ENCODE data around the gene COL27A1. TPM values are rescaled to one million over a fixed set of nuclear protein-coding genes. Genes with fewer than 3 reads are reported as not detected.

Gene COL27A1
- total RNA-seq, 1 donor from 2014 or later, result 3.7 TPM

GRCh38 chr9:114240647-114241558, 85.6 kb downstream of the COL27A1 start:
- Mint-ChIP-seq H3K27me3 (ENCODE audit: low read depth) (no peaks in the 10 kb centered on the region), H3K4me3 (ENCODE audit: low read depth) (no peak overlapping the region), H3K36me3 (ENCODE audit: low read depth) (no peaks in the 10 kb centered on the region), H3K27ac (no peak overlapping the region), H3K4me1 (ENCODE audit: low read depth) (no peaks in the 10 kb centered on the region), H3K9me3 (no peaks in the 10 kb centered on the region)
- no peak for DNase-seq (ENCODE audit: low spot score)
- intact Hi-C loops (cut with micrococcal nuclease), result no loop called here

- no peak for DNase-seq (ENCODE audit: low spot score)
- Mint-ChIP-seq H3K36me3 (ENCODE audit: low read depth) (no peaks in the 10 kb centered on the region), H3K4me1 (ENCODE audit: low read depth) (no peaks in the 10 kb centered on the region), H3K9me3 (no peaks in the 10 kb centered on the region), H3K27me3 (ENCODE audit: low read depth) (no peaks in the 10 kb centered on the region), H3K27ac (no peak overlapping the region), H3K4me3 (ENCODE audit: low read depth) (no peak overlapping the region)
- intact Hi-C loops (cut with micrococcal nuclease), result no loop called here
Observed at GRCh38 chr9:114242837-114243236, 87.5 kb downstream of the COL27A1 start.

GRCh38 chr9:114243240-114243639, 87.9 kb downstream of the COL27A1 start:
- no peaks in the 10 kb centered on the region for H3K4me1 Mint-ChIP-seq (ENCODE audit: low read depth)
- no peaks in the 10 kb centered on the region for H3K9me3 Mint-ChIP-seq
- intact Hi-C loops (cut with micrococcal nuclease), result no loop called here
- no peak for DNase-seq (ENCODE audit: low spot score)
- no peak overlapping the region for H3K4me3 Mint-ChIP-seq (ENCODE audit: low read depth)
- H3K27ac Mint-ChIP-seq, result no peak overlapping the region
- no peaks in the 10 kb centered on the region for H3K27me3 Mint-ChIP-seq (ENCODE audit: low read depth)
- no peaks in the 10 kb centered on the region for H3K36me3 Mint-ChIP-seq (ENCODE audit: low read depth)

GRCh38 chr9:114244570-114244969, 89.2 kb downstream of the COL27A1 start:
- DNase-seq (ENCODE audit: low spot score), result no peak
- Mint-ChIP-seq H3K4me1 (ENCODE audit: low read depth) (no peaks in the 10 kb centered on the region), H3K9me3 (no peaks in the 10 kb centered on the region), H3K4me3 (ENCODE audit: low read depth) (no peak overlapping the region), H3K27ac (no peak overlapping the region), H3K36me3 (ENCODE audit: low read depth) (no peaks in the 10 kb centered on the region), H3K27me3 (ENCODE audit: low read depth) (no peaks in the 10 kb centered on the region)
- intact Hi-C loops (cut with micrococcal nuclease), result no loop called here

- Mint-ChIP-seq H3K27ac (no peak overlapping the region), H3K36me3 (ENCODE audit: low read depth) (no peaks in the 10 kb centered on the region), H3K4me3 (ENCODE audit: low read depth) (no peak overlapping the region), H3K4me1 (ENCODE audit: low read depth) (no peaks in the 10 kb centered on the region), H3K9me3 (no peaks in the 10 kb centered on the region), H3K27me3 (ENCODE audit: low read depth) (no peaks in the 10 kb centered on the region)
- no peak for DNase-seq (ENCODE audit: low spot score)
- intact Hi-C loops (cut with micrococcal nuclease), result no loop called here
Observed at GRCh38 chr9:114246558-114246957, 91.2 kb downstream of the COL27A1 start.

GRCh38 chr9:114247077-114247476, 91.7 kb downstream of the COL27A1 start:
- Mint-ChIP-seq H3K4me3 (ENCODE audit: low read depth) (no peak overlapping the region), H3K27ac (no peak overlapping the region), H3K9me3 (no peaks in the 10 kb centered on the region), H3K36me3 (ENCODE audit: low read depth) (no peaks in the 10 kb centered on the region), H3K27me3 (ENCODE audit: low read depth) (no peaks in the 10 kb centered on the region), H3K4me1 (ENCODE audit: low read depth) (no peaks in the 10 kb centered on the region)
- intact Hi-C loops (cut with micrococcal nuclease), result no loop called here
- DNase-seq (ENCODE audit: low spot score), result no peak

GRCh38 chr9:114247491-114247890, 92.2 kb downstream of the COL27A1 start:
- intact Hi-C loops (cut with micrococcal nuclease), result no loop called here
- H3K4me3 Mint-ChIP-seq (ENCODE audit: low read depth), result no peak overlapping the region

GRCh38 chr9:114248299-114248707, 93.0 kb downstream of the COL27A1 start:
- DNase-seq (ENCODE audit: low spot score), result no peak
- H3K4me3 Mint-ChIP-seq (ENCODE audit: low read depth), result no peak overlapping the region
- intact Hi-C loops (cut with micrococcal nuclease), result no loop called here
- no peak overlapping the region for H3K27ac Mint-ChIP-seq
- no peaks in the 10 kb centered on the region for H3K36me3 Mint-ChIP-seq (ENCODE audit: low read depth)
- H3K9me3 Mint-ChIP-seq, result no peaks in the 10 kb centered on the region
- H3K4me1 Mint-ChIP-seq (ENCODE audit: low read depth), result no peaks in the 10 kb centered on the region
- H3K27me3 Mint-ChIP-seq (ENCODE audit: low read depth), result no peaks in the 10 kb centered on the region

More at GRCh38 chr9:114247491-114247890, 92.2 kb downstream of the COL27A1 start:
- Mint-ChIP-seq H3K4me1 (ENCODE audit: low read depth) (no peaks in the 10 kb centered on the region), H3K27me3 (ENCODE audit: low read depth) (no peaks in the 10 kb centered on the region), H3K9me3 (no peaks in the 10 kb centered on the region), H3K27ac (no peak overlapping the region), H3K36me3 (ENCODE audit: low read depth) (no peaks in the 10 kb centered on the region)
- no peak for DNase-seq (ENCODE audit: low spot score)

GRCh38 chr9:114249424-114250234, 94.3 kb downstream of the COL27A1 start:
- Mint-ChIP-seq H3K4me1 (ENCODE audit: low read depth) (no peaks in the 10 kb centered on the region), H3K27me3 (ENCODE audit: low read depth) (no peaks in the 10 kb centered on the region), H3K9me3 (no peaks in the 10 kb centered on the region), H3K27ac (no peak overlapping the region), H3K36me3 (ENCODE audit: low read depth) (no peaks in the 10 kb centered on the region), H3K4me3 (ENCODE audit: low read depth) (no peak overlapping the region)
- intact Hi-C loops (cut with micrococcal nuclease), result no loop called here
- no peak for DNase-seq (ENCODE audit: low spot score)

GRCh38 chr9:114250235-114250568, 94.9 kb downstream of the COL27A1 start:
- H3K4me1 Mint-ChIP-seq (ENCODE audit: low read depth), result no peaks in the 10 kb centered on the region
- H3K36me3 Mint-ChIP-seq (ENCODE audit: low read depth), result no peaks in the 10 kb centered on the region
- intact Hi-C loops (cut with micrococcal nuclease), result no loop called here
- no peak for DNase-seq (ENCODE audit: low spot score)
- no peak overlapping the region for H3K27ac Mint-ChIP-seq
- H3K27me3 Mint-ChIP-seq (ENCODE audit: low read depth), result no peaks in the 10 kb centered on the region
- H3K4me3 Mint-ChIP-seq (ENCODE audit: low read depth), result no peak overlapping the region
- no peaks in the 10 kb centered on the region for H3K9me3 Mint-ChIP-seq

- Mint-ChIP-seq H3K9me3 (no peaks in the 10 kb centered on the region), H3K27ac (no peak overlapping the region), H3K4me3 (ENCODE audit: low read depth) (no peak overlapping the region), H3K27me3 (ENCODE audit: low read depth) (no peaks in the 10 kb centered on the region), H3K4me1 (ENCODE audit: low read depth) (no peaks in the 10 kb centered on the region), H3K36me3 (ENCODE audit: low read depth) (no peaks in the 10 kb centered on the region)
- intact Hi-C loops (cut with micrococcal nuclease), result no loop called here
- DNase-seq (ENCODE audit: low spot score), result no peak
Observed at GRCh38 chr9:114250648-114251047, 95.3 kb downstream of the COL27A1 start.

GRCh38 chr9:114252394-114252793, 97.1 kb downstream of the COL27A1 start:
- no peak for DNase-seq (ENCODE audit: low spot score)
- Mint-ChIP-seq H3K9me3 (no peaks in the 10 kb centered on the region), H3K36me3 (ENCODE audit: low read depth) (no peaks in the 10 kb centered on the region), H3K4me1 (ENCODE audit: low read depth) (no peaks in the 10 kb centered on the region), H3K4me3 (ENCODE audit: low read depth) (no peak overlapping the region), H3K27ac (no peak overlapping the region), H3K27me3 (ENCODE audit: low read depth) (no peaks in the 10 kb centered on the region)
- intact Hi-C loops (cut with micrococcal nuclease), result no loop called here

GRCh38 chr9:114256827-114257328, 101.5 kb downstream of the COL27A1 start:
- no peak for DNase-seq (ENCODE audit: low spot score)
- intact Hi-C loops (cut with micrococcal nuclease), result no loop called here
- Mint-ChIP-seq H3K4me3 (ENCODE audit: low read depth) (no peak overlapping the region), H3K4me1 (ENCODE audit: low read depth) (no peaks in the 10 kb centered on the region), H3K27ac (no peak overlapping the region), H3K27me3 (ENCODE audit: low read depth) (no peaks in the 10 kb centered on the region), H3K9me3 (no peaks in the 10 kb centered on the region), H3K36me3 (ENCODE audit: low read depth) (no peaks in the 10 kb centered on the region)
